Activated naive CD4-positive, alpha-beta T cell treated with anti-CD3 and anti-CD28 coated beads, Interleukin-2, amount 50 U/mL, for 72 hours (primary cell): ENCODE data around the gene PDE6G. TPM values are rescaled to one million over a fixed set of nuclear protein-coding genes. Genes with fewer than 3 reads are reported as not detected.
A peak's percentile ranks its signal among the peaks of the same experiment; 100 is the strongest.

Source experiments
- ATAC-seq, 2 donors: fragments of 150-1000 bp; cut with Tn5 transposase; 2 replicates each; pipeline ENCODE4 v1.10.0; 2021; ENCODE audit warnings: mild to moderate bottlenecking in 2 of 2, moderate library complexity in 2 of 2
- DNase-seq, 2 donors: peaks; one replicate each; pipeline ENCODE4 v3.0.0; 2021 to 2022; ENCODE audit warnings: low spot score in 2 of 2
- H3K27ac Mint-ChIP-seq, 2 donors: one replicate each; pipeline ENCODE4 v1.8.0; 2022; ENCODE audit warnings: mild to moderate bottlenecking in 2 of 2, mixed read lengths in 2 of 2
- H3K36me3 Mint-ChIP-seq, 2 donors: one replicate each; pipeline ENCODE4 v1.8.0; 2022; ENCODE audit warnings: mixed read lengths in 2 of 2
- H3K9me3 Mint-ChIP-seq, 2 donors: one replicate each; pipeline ENCODE4 v1.8.0; 2022; ENCODE audit warnings: mixed read lengths in 2 of 2
- total RNA-seq, 2 donors: library from RNA; stranded (reverse); gene quantifications; one replicate each; pipeline ENCODE4 v1.2.3, GENCODE V29; 2022

The PDE6G gene
- total RNA-seq, 2 donors from 2014 or later, result 5.8 to 8.1 TPM

- H3K27ac Mint-ChIP-seq, result no peak overlapping the region
- no peak for ATAC-seq
- H3K36me3 Mint-ChIP-seq, result peaks cover 5 to 9% of the 10 kb centered on the region in 2 donors
- no peak for DNase-seq
- no peaks in the 10 kb centered on the region for H3K9me3 Mint-ChIP-seq
Observed at GRCh38 chr17:81650951-81651350, 5.4 kb downstream of the PDE6G start.

GRCh38 chr17:81648707-81649085 lies 7.6 kb downstream of the PDE6G start:
- H3K27ac Mint-ChIP-seq, result no peak overlapping the region
- no peaks in the 10 kb centered on the region for H3K9me3 Mint-ChIP-seq
- DNase-seq (no peak), ATAC-seq (no peak)
- H3K36me3 Mint-ChIP-seq, result peaks cover 5 to 9% of the 10 kb centered on the region in 2 donors

GRCh38 chr17:81648013-81648706 lies 8.2 kb downstream of the PDE6G start:
- no peaks in the 10 kb centered on the region for H3K9me3 Mint-ChIP-seq
- ATAC-seq (no peak), DNase-seq (no peak)
- H3K36me3 Mint-ChIP-seq, result peaks cover 5 to 9% of the 10 kb centered on the region in 2 donors
- no peak overlapping the region for H3K27ac Mint-ChIP-seq

- ATAC-seq (no peak), DNase-seq (no peak)
- H3K36me3 Mint-ChIP-seq, result peaks cover 5 to 9% of the 10 kb centered on the region in 2 donors
Observed at GRCh38 chr17:81647640-81648012, 8.7 kb downstream of the PDE6G start.

GRCh38 chr17:81646869-81647600 lies 9.3 kb downstream of the PDE6G start:
- DNase-seq (no peak), ATAC-seq (no peak)
- Mint-ChIP-seq H3K9me3 (no peaks in the 10 kb centered on the region), H3K27ac (no peak overlapping the region), H3K36me3 (peaks cover 5 to 9% of the 10 kb centered on the region in 2 donors)

More at GRCh38 chr17:81647640-81648012, 8.7 kb downstream of the PDE6G start:
- no peaks in the 10 kb centered on the region for H3K9me3 Mint-ChIP-seq
- H3K27ac Mint-ChIP-seq, result no peak overlapping the region

GRCh38 chr17:81644976-81645952 lies 11.1 kb downstream of the PDE6G start:
- ATAC-seq, result no peak
- Mint-ChIP-seq H3K36me3 (peaks cover 0 to 9% of the 10 kb centered on the region in 2 donors), H3K27ac (no peak overlapping the region), H3K9me3 (no peaks in the 10 kb centered on the region)
- DNase-seq, result no peak

GRCh38 chr17:81644496-81644895 lies 11.8 kb downstream of the PDE6G start:
- Mint-ChIP-seq H3K9me3 (no peaks in the 10 kb centered on the region), H3K27ac (no peak overlapping the region), H3K36me3 (peaks cover 0 to 9% of the 10 kb centered on the region in 2 donors)
- DNase-seq (no peak), ATAC-seq (no peak)

GRCh38 chr17:81641825-81642489 lies 14.4 kb downstream of the PDE6G start:
- no peak for DNase-seq
- Mint-ChIP-seq H3K36me3 (no peaks in the 10 kb centered on the region), H3K27ac (no peak overlapping the region), H3K9me3 (no peaks in the 10 kb centered on the region)
- no peak for ATAC-seq

- H3K36me3 Mint-ChIP-seq, result peaks cover 6 to 7% of the 10 kb centered on the region in 2 donors
- H3K9me3 Mint-ChIP-seq, result no peaks in the 10 kb centered on the region
- H3K27ac Mint-ChIP-seq, result no peak overlapping the region
- DNase-seq, result no peak
- ATAC-seq, result no peak
Observed at GRCh38 chr17:81640011-81640410, 16.3 kb downstream of the PDE6G start.

GRCh38 chr17:81638683-81639082 lies 17.7 kb downstream of the PDE6G start:
- ATAC-seq (no peak), DNase-seq (no peak)
- peaks cover 6 to 7% of the 10 kb centered on the region in 2 donors for H3K36me3 Mint-ChIP-seq
- no peak overlapping the region for H3K27ac Mint-ChIP-seq
- no peaks in the 10 kb centered on the region for H3K9me3 Mint-ChIP-seq

- peak; percentile 89 to 91 for DNase-seq
- ATAC-seq, result peak; percentile 93 to 94
- Mint-ChIP-seq H3K27ac (peak within 1 kb of the TSS; percentile 92 to 96), H3K36me3 (peaks cover 6 to 7% of the 10 kb centered on the region in 2 donors), H3K9me3 (no peaks in the 10 kb centered on the region)
Observed at GRCh38 chr17:81636505-81637288, 19.6 kb downstream of the PDE6G start, which contains the start of the genes NPLOC4 and TSPAN10. Gene NPLOC4 (minus strand): TSS chr17:81637112. CDS start chr17:81636930, 182 bp downstream. Gene TSPAN10 (plus strand): TSS chr17:81637196. CDS start chr17:81642413, 5,217 bp downstream.

- ATAC-seq, result peak; percentile 13 to 41
- DNase-seq, result no peak
- peak overlapping the region; percentile 92 to 96 for H3K27ac Mint-ChIP-seq
- H3K36me3 Mint-ChIP-seq, result peaks cover 6 to 7% of the 10 kb centered on the region in 2 donors
- no peaks in the 10 kb centered on the region for H3K9me3 Mint-ChIP-seq
Observed at GRCh38 chr17:81635973-81636504, 20.3 kb downstream of the PDE6G start.

GRCh38 chr17:81635431-81635830 lies 20.9 kb downstream of the PDE6G start:
- Mint-ChIP-seq H3K27ac (peak overlapping the region; percentile 92 to 96), H3K36me3 (peaks cover 6 to 7% of the 10 kb centered on the region in 2 donors), H3K9me3 (no peaks in the 10 kb centered on the region)
- no peak for ATAC-seq
- DNase-seq, result no peak

GRCh38 chr17:81631482-81631881 lies 24.9 kb downstream of the PDE6G start:
- ATAC-seq (no peak), DNase-seq (no peak)
- Mint-ChIP-seq H3K27ac (peak overlapping the region in 1 of 2 donors; percentile 85), H3K9me3 (no peaks in the 10 kb centered on the region), H3K36me3 (peaks cover 13 to 25% of the 10 kb centered on the region in 2 donors)

GRCh38 chr17:81630274-81630673 lies 26.1 kb downstream of the PDE6G start:
- Mint-ChIP-seq H3K27ac (no peak overlapping the region), H3K36me3 (peaks cover 17 to 29% of the 10 kb centered on the region in 2 donors), H3K9me3 (no peaks in the 10 kb centered on the region)
- no peak for DNase-seq
- no peak for ATAC-seq
